Thyroid gland (tissue), 4 donors: ENCODE data around the gene CYGB. TPM values are rescaled to one million over a fixed set of nuclear protein-coding genes. Genes with fewer than 3 reads are reported as not detected.

Experiments
- DNase-seq, 2 donors: peaks; one replicate each; pipeline ENCODE4 v3.0.0-alpha.2; 2019
- H3K27ac ChIP-seq, 3 donors: fragments of 200-600 bp; sonication (generic); 1 replicate in 2 of 3; 2 replicates in 1 of 3; pipeline ENCODE4 v1.5.1; 2016 to 2019; ENCODE audit warnings: mild to moderate bottlenecking in 1 of 3, moderate library complexity in 1 of 3
- H3K27me3 ChIP-seq: fragments of 200-600 bp; sonication (generic); one replicate; pipeline ENCODE4 v1.5.1; 2019
- H3K36me3 ChIP-seq, 2 donors: fragments of 200-600 bp; sonication (generic); one replicate each; pipeline ENCODE4 v1.5.1; 2016 to 2019
- H3K4me1 ChIP-seq, 2 donors: fragments of 200-600 bp; sonication (generic); one replicate each; pipeline ENCODE4 v1.5.1; 2017 to 2019
- H3K4me3 ChIP-seq, 3 donors: fragments of 200-600 bp; sonication (generic); replicated peaks in 1 of 3; 1 replicate in 2 of 3; 2 replicates in 1 of 3; pipeline ENCODE4 v1.5.1; 2016; ENCODE audit warnings: mild to moderate bottlenecking in 1 of 3
- H3K9me3 ChIP-seq: fragments of 200-600 bp; sonication (generic); one replicate; pipeline ENCODE4 v1.5.1; 2017
- POLR2A ChIP-seq, 2 donors: fragments of 450-650 bp; IDR thresholded peaks; one replicate each; pipeline ENCODE4 v1.6.1; 2017; ENCODE audit warnings: antibody characterized with exemption in 2 of 2, mild to moderate bottlenecking in 2 of 2, moderate library complexity in 1 of 2
- WGBS, 2 donors: methylation state at CpG; one replicate each; pipeline ENCODE4 v1.1.5; 2017; 5-methylcytosine and 5-hydroxymethylcytosine counted together
- intact Hi-C: fragments of 100-400 bp; cut with DNase I; formaldehyde crosslinking; loops from one replicate; pipeline ENCODE4 v1.15.1; 2023
- total RNA-seq, 4 donors: library from RNA; depleted of rRNA; stranded (reverse); fragments of >200 nt; gene quantifications; one replicate each; pipeline ENCODE4 v1.2.3, GENCODE V29; 2016
- TF ChIP-seq, protein P1 (sequence below), 6 experiments: fragments of 200-600 bp in 3 of 6; fragments of 450-650 bp in 3 of 6; sonication (generic) in 3 of 6; IDR thresholded peaks; one replicate each; pipeline ENCODE4 v1.5.1; 2016 to 2019; ENCODE audit warnings: antibody characterized with exemption in 6 of 6, mild to moderate bottlenecking in 2 of 6, inconsistent platforms in 1 of 6, moderate library complexity in 1 of 6

Gene CYGB
- total RNA-seq, 4 donors from 2014 or later, result 14.7 to 32.3 (median 25.6) TPM

DNA sequence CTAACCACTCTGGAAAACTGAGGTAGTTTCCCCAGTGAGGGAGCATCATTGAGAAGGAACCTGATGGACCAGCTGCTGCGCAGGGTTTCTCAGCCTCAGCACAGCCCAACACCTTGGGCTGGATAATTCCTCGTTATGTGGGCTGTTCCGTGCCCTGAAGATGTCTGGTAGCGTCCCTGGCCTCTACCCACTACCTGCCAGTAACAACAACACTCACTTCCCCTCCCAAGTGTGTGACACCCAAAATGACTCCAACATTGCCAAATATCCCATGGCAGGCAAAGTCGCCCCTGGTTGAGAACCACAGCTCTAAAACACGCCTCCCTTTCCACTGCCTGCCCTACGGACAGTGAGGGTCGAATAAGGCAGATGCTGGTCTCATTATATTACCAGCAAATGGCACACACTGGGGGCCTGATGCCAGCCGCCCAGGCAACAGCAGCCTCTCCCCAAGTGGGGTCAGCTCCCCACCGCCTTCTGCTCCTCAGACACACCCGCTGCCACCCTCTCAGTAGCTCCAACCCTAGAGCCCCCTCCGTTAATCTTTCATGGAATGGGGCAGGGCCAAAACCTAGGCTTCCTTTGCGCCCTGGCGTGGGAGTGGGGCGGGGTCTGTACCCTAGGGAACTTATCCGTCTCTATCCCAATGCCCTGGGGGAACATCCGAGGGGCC lies 37.3 kb downstream of the CYGB start:
- peak overlapping the region in 1 of 3 donors; percentile 72 for H3K4me3 ChIP-seq
- intact Hi-C loops, result no loop called here
- peaks cover 39 to 47% of the 10 kb centered on the region in 2 donors for H3K4me1 ChIP-seq
- H3K27ac ChIP-seq, result peak overlapping the region; percentile 38 to 88 (median 85)
- H3K27me3 ChIP-seq, result no peaks in the 10 kb centered on the region
- H3K36me3 ChIP-seq, result no peaks in the 10 kb centered on the region
- H3K9me3 ChIP-seq, result no peaks in the 10 kb centered on the region
- peak in 1 of 2 donors; percentile 28 for DNase-seq
- no peak for TF ChIP-seq POLR2A (IDR thresholded peaks at IDR 0.05)
- TF ChIP-seq, protein P1, sequence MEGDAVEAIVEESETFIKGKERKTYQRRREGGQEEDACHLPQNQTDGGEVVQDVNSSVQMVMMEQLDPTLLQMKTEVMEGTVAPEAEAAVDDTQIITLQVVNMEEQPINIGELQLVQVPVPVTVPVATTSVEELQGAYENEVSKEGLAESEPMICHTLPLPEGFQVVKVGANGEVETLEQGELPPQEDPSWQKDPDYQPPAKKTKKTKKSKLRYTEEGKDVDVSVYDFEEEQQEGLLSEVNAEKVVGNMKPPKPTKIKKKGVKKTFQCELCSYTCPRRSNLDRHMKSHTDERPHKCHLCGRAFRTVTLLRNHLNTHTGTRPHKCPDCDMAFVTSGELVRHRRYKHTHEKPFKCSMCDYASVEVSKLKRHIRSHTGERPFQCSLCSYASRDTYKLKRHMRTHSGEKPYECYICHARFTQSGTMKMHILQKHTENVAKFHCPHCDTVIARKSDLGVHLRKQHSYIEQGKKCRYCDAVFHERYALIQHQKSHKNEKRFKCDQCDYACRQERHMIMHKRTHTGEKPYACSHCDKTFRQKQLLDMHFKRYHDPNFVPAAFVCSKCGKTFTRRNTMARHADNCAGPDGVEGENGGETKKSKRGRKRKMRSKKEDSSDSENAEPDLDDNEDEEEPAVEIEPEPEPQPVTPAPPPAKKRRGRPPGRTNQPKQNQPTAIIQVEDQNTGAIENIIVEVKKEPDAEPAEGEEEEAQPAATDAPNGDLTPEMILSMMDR (IDR thresholded peaks at IDR 0.05), result no peak
- WGBS, 2 donors, result 61 to 69% methylated on average over 14 to 17 of the region's 17 CpGs

DNA sequence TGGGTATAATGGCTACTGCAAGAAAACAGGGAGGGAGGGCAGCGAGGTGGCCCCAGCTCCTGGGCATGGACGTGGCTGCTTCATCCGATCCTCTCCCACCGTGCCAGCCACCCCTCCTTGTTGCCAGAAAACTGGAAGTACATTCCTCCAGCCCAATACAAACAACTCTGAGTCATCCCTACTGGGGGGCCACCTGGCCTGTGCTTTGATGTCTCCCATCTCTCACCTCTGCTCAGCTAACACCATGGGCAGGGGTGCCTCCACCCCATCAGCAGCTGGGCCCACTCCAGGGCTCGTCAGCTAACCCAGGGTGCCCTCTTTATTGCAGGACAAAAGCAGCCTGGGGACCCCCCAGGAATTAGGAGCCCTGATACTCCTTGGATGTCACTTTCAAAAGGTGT lies 38.2 kb downstream of the CYGB start:
- no peak overlapping the region for H3K4me3 ChIP-seq
- H3K36me3 ChIP-seq, result no peaks in the 10 kb centered on the region
- WGBS, 2 donors, result 46 to 61% methylated on average over 5 of the region's 5 CpGs
- no peaks in the 10 kb centered on the region for H3K27me3 ChIP-seq
- TF ChIP-seq, protein P1 (IDR thresholded peaks at IDR 0.05), result no peak
- no peak for TF ChIP-seq POLR2A (IDR thresholded peaks at IDR 0.05)
- H3K27ac ChIP-seq, result peak overlapping the region; percentile 38 to 88 (median 85)
- no peaks in the 10 kb centered on the region for H3K9me3 ChIP-seq
- peak; percentile 44 to 49 for DNase-seq
- peaks cover 39 to 49% of the 10 kb centered on the region in 2 donors for H3K4me1 ChIP-seq
- intact Hi-C loops, result loop anchor here (5.0 kb wide), 1 partner anchor 92 kb away; no protein-coding TSS in a partner anchor

GRCh38 chr17:76498876-76499251 lies 38.6 kb downstream of the CYGB start:
- Histone ChIP-seq H3K27me3 (no peaks in the 10 kb centered on the region), H3K36me3 (no peaks in the 10 kb centered on the region), H3K9me3 (no peaks in the 10 kb centered on the region), H3K4me3 (no peak overlapping the region), H3K27ac (peak overlapping the region; percentile 80 to 88 (median 85)), H3K4me1 (peaks cover 40 to 53% of the 10 kb centered on the region in 2 donors)
- intact Hi-C loops, result loop anchor here (5.0 kb wide), 1 partner anchor 92 kb away; no protein-coding TSS in a partner anchor
- WGBS, 2 donors, result 38% methylated on average over 4 of the region's 4 CpGs
- DNase-seq, result no peak
- TF ChIP-seq POLR2A (IDR thresholded peaks at IDR 0.05), result no peak
- TF ChIP-seq, protein P1 (IDR thresholded peaks at IDR 0.05), result no peak

DNA sequence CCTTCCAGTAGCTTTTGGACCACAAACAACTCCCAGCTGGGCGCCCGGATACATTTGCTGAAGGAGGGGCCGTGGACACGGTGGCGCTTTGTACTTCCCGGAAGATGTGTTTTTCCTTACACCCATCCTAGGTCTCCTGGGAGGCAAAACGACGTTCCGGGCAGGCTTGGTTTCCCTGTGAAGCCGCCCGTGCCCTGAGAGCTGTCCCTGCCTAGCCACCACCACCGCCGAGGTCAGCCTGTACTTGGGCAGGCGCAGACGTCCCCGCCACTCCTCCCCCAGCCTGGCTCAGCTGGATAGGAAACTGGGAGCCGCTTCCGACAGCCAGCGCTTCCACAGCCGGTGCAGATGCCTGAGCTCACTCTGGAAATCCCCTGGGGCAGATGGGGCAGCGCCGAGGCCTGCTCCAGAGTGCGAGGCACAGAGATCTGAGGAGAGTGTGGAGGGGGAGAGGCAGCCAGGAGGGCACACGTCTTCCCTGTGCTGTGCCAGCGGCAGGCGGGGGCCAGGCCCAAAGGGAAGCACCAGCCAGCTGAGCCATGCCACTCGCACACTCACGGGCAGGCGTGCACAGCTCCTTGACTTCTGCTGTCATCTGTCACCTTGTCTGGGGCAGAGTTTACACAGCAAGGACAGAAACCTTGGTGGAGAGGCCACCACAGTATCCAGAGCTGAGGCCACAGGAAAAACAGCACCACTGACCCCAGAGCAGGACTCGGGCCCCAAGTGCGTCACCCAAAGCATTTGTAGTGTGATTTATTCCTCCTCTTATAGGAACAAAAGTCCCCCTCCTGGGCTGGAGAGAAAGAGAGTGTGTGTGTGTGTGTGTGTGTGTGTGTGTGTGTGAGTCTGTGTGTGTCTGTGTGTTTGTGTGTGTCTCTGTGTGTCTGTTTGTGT lies 39.3 kb downstream of the CYGB start:
- H3K4me3 ChIP-seq, result no peak overlapping the region
- intact Hi-C loops, result loop anchor here (5.0 kb wide), 1 partner anchor 91 kb away; no protein-coding TSS in a partner anchor
- WGBS, 2 donors, result 13 to 16% methylated on average over 11 to 30 of the region's 31 CpGs
- no peaks in the 10 kb centered on the region for H3K36me3 ChIP-seq
- peak in 1 of 2 donors; percentile 52 for TF ChIP-seq POLR2A (IDR thresholded peaks at IDR 0.05)
- TF ChIP-seq, protein P1 (IDR thresholded peaks at IDR 0.05), result no peak
- H3K9me3 ChIP-seq, result no peaks in the 10 kb centered on the region
- peaks cover 46 to 59% of the 10 kb centered on the region in 2 donors for H3K4me1 ChIP-seq
- DNase-seq, result peak; percentile 92 to 93
- no peaks in the 10 kb centered on the region for H3K27me3 ChIP-seq
- peak overlapping the region; percentile 80 to 88 (median 85) for H3K27ac ChIP-seq
